K562 (cell line): Measurements from ENCODE around the gene MXI1. TPM values are rescaled to one million over a fixed set of nuclear protein-coding genes. Genes with fewer than 3 reads are reported as not detected.

ENCODE experiments used
- CCAR2 ChIP-seq: fragments of 200-400 bp; formaldehyde crosslinking; IDR thresholded peaks from 2 replicates; pipeline ENCODE4 v1.6.1; 2017; ENCODE audit warnings: mild to moderate bottlenecking, low read depth, low read length
- CHD2 ChIP-seq: IDR thresholded peaks from 2 replicates; pipeline ENCODE4 v1.6.1; 2011; ENCODE audit warnings: low read depth, low read length
- ELK1 ChIP-seq: sonication (generic); formaldehyde crosslinking; IDR thresholded peaks from 2 replicates; pipeline ENCODE4 v1.8.1; 2022; ENCODE audit warnings: missing genetic modification reagents
- GABPA ChIP-seq: fragments of 200-800 bp; sonication (Bioruptor generic); conservative IDR thresholded peaks from 2 replicates; pipeline ENCODE4 v1.6.1; 2016; ENCODE audit warnings: low read depth, missing genetic modification characterization, missing compliant biosample characterization
- HLTF ChIP-seq: fragments of 450-650 bp; IDR thresholded peaks from 2 replicates; pipeline ENCODE4 v1.6.1; 2016
- KAT7 ChIP-seq: sonication (generic); formaldehyde crosslinking; IDR thresholded peaks from 2 replicates; pipeline ENCODE4 v1.8.0; 2022; ENCODE audit warnings: missing genetic modification reagents, mild to moderate bottlenecking, borderline replicate concordance
- KLF1 ChIP-seq: fragments of 450-650 bp; IDR thresholded peaks from 2 replicates; pipeline ENCODE4 v1.6.1; 2016; ENCODE audit warnings: missing genetic modification characterization, missing compliant biosample characterization
- NFYB ChIP-seq: IDR thresholded peaks from 2 replicates; pipeline ENCODE4 v1.6.1; 2011; ENCODE audit warnings: mild to moderate bottlenecking, moderate library complexity; ENCODE audit not compliant: insufficient read length; ENCODE audit errors: extremely low read depth
- PTRF ChIP-seq: fragments of 450-650 bp; IDR thresholded peaks from 2 replicates; pipeline ENCODE4 v1.6.1; 2016; ENCODE audit warnings: mild to moderate bottlenecking, missing genetic modification characterization, missing compliant biosample characterization
- RERE ChIP-seq: sonication (generic); formaldehyde crosslinking; IDR thresholded peaks from 2 replicates; pipeline ENCODE4 v1.8.0; 2023; ENCODE audit warnings: missing genetic modification reagents, mild to moderate bottlenecking, borderline replicate concordance
- STAG1 ChIP-seq: sonication (generic); formaldehyde crosslinking; IDR thresholded peaks from 2 replicates; pipeline ENCODE4 v1.5.0; 2020; ENCODE audit warnings: missing genetic modification reagents, borderline replicate concordance
- TRIM24 ChIP-seq, 2 experiments: fragments of 450-650 bp; IDR thresholded peaks; 2 replicates each; pipeline ENCODE4 v1.6.1; 2016
- ZBTB34 ChIP-seq: fragments of 250-450 bp; sonication (Bioruptor Pico); IDR thresholded peaks from 2 replicates; pipeline ENCODE4 v1.8.0; 2021; ENCODE audit warnings: mild to moderate bottlenecking, moderate library complexity
- ZBTB7A ChIP-seq: IDR thresholded peaks from 2 replicates; pipeline ENCODE4 v1.6.1; 2011; ENCODE audit warnings: low read depth, mild to moderate bottlenecking, low read length, moderate library complexity, borderline replicate concordance; ENCODE audit not compliant: control insufficient read depth
- ZNF133 ChIP-seq: fragments of 250-450 bp; sonication (Bioruptor Pico); IDR thresholded peaks from 2 replicates; pipeline ENCODE4 v1.4.0; 2020; ENCODE audit warnings: mild to moderate bottlenecking
- polyA plus RNA-seq, 8 experiments: library from polyadenylated mRNA; depleted of rRNA in 4 of 8; stranded (reverse) in 5 of 8; unstranded in 3 of 8; fragments of >200 nt; fragmentation: Nextera tagmentation in 2 of 8; fragmentation: Illumina TruSeq in 1 of 8; extraction: Ambion mirVana in 2 of 8; extraction: Trizol in 1 of 8; gene quantifications; 2 replicates each; pipeline versions ENCODE4 v1.2.1 to v1.2.3, GENCODE V29; 2011 to 2014; ENCODE audit warnings: inconsistent platforms in 1 of 8, missing spikeins in 1 of 8
- total RNA-seq, 7 experiments: library from RNA; depleted of rRNA in 6 of 7; stranded (reverse); fragments of >200 nt in 6 of 7; fragmentation: Illumina TruSeq in 2 of 7; extraction: Trizol in 2 of 7; gene quantifications; 2 replicates each; pipeline versions ENCODE4 v1.2.1 to v1.2.3, GENCODE V29; 2011 to 2021; ENCODE audit warnings: low replicate concordance in 1 of 7
- TF ChIP-seq, protein P1 (sequence below): IDR thresholded peaks from 2 replicates; pipeline ENCODE4 v1.6.1; 2012; ENCODE audit warnings: low read depth, low read length, improper control_type of control experiment, borderline replicate concordance
- TF ChIP-seq, protein P2 (sequence below): fragments of 450-650 bp; formaldehyde crosslinking; IDR thresholded peaks from 2 replicates; pipeline ENCODE4 v1.4.0; 2020; ENCODE audit warnings: mild to moderate bottlenecking, moderate library complexity

Gene MXI1
- total and polyA plus RNA-seq, 9 of the 15 experiments (the other 6 are each of a cell fraction or from before 2014, with no cell fraction given): 9.1 to 23.7 (median 14.8) TPM

DNA sequence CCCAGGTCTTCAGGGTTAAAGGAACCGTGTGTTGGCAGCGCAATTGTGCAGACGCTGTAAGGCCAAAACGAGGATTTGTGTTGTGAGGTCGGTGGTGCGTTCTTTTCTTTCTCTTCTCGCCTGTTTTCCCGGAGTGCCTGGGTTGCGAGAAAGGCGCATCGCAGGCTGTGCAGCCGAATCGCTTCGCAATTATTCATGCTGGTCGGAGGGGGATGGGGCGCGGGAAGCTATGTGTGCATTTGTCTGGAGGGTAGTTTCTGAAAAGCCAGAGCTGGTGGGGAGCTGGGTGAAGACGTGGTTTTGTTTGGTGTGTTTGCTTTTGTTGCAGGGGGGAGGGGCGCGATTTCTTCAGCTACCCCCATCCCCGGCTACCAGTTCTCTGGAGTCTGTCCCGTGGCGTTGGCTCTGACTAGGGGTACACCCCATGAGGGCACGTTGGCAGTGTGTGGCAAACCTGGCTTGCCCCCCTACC, 2.1 kb downstream of the MXI1 start (continued):
- TF ChIP-seq ZNF133 (CRISPR knock-in tag) (no peak), STAG1 (CRISPR knock-in tag) (no peak), CCAR2 (no peak), ZBTB34 (no peak), HLTF (no peak), ELK1 (CRISPR knock-in tag) (no peak), RERE (CRISPR knock-in tag) (no peak), KAT7 (CRISPR knock-in tag) (peak; percentile 79; the same call in 1 of the 2 replicates), NFYB (no peak), GABPA (tag) (no peak), ZBTB7A (0 out of 2 replicates have a peak, but pooled peaks have one; percentile 14), PTRF (no peak), CHD2 (no peak), KLF1 (no peak), TRIM24 (IDR thresholded peaks at IDR 0.05) (no peak; a peak in 1 of 4 replicates)
- TF ChIP-seq, protein P1, sequence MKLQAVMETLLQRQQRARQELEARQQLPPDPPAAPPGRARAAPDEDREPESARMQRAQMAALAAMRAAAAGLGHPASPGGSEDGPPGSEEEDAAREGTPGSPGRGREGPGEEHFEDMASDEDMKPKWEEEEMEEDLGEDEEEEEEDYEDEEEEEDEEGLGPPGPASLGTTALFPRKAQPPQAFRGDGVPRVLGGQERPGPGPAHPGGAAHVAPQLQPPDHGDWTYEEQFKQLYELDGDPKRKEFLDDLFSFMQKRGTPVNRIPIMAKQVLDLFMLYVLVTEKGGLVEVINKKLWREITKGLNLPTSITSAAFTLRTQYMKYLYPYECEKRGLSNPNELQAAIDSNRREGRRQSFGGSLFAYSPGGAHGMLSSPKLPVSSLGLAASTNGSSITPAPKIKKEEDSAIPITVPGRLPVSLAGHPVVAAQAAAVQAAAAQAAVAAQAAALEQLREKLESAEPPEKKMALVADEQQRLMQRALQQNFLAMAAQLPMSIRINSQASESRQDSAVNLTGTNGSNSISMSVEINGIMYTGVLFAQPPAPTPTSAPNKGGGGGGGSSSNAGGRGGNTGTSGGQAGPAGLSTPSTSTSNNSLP: no peak
- TF ChIP-seq, protein P2, sequence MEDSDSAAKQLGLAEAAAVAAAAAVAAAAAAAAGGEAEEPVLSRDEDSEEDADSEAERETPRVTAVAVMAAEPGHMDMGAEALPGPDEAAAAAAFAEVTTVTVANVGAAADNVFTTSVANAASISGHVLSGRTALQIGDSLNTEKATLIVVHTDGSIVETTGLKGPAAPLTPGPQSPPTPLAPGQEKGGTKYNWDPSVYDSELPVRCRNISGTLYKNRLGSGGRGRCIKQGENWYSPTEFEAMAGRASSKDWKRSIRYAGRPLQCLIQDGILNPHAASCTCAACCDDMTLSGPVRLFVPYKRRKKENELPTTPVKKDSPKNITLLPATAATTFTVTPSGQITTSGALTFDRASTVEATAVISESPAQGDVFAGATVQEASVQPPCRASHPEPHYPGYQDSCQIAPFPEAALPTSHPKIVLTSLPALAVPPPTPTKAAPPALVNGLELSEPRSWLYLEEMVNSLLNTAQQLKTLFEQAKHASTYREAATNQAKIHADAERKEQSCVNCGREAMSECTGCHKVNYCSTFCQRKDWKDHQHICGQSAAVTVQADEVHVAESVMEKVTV (CRISPR knock-in tag): no peak
